ENCODE results near the gene EIF4B. TPM values are rescaled to one million over a fixed set of nuclear protein-coding genes. Genes with fewer than 3 reads are reported as not detected.

EIF4B gene
- total and polyA plus RNA-seq, 9 of the 15 experiments (the other 6 are each of a cell fraction or from before 2014, with no cell fraction given) = 138 to 669 (median 552) TPM

DNA sequence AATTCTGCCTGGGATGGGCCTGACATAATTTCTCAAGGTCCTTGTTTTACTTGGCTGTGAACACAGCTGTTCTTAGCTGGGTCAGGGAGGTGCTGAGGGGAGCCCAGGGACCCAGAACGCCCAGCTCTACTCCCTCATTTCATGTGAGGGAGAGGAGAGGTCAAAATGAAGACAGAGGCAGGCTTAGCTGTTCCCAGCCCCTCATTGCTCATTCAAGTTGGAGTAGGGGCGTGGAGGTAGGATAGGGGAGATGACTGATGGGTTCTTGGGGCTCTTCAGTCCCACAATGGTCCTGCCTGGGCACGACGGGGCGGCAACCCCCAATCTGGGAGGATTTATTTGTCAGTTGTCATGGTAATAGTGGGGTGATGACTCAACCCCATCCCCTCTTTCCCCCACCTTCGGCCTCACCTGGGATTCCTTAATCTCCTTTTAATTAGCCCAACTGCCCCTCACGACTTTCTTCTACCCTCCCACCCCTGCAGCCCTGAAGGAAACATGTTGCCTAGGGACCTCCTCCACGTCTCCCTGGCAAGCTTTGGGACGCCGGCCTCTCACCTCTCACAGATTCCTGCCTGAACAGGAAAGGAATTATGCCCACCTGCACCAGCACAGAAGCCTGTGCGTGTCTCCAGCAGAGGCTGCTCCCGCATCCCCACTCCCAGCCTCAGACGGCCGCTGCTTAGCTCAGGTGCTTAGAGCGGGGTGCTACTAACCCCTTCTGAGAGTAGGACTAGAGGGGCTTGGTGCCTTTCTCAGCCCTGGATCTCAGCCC lies 62.7 kb downstream of the EIF4B start:
- TF ChIP-seq MYBL2 (IDR thresholded peaks at IDR 0.05; ENCODE audit: low read depth) = no peak
- TF ChIP-seq MYBL2 (CRISPR knock-in tag; IDR thresholded peaks at IDR 0.05; ENCODE audit: borderline replicate concordance) = no peak
- no peak for TF ChIP-seq CEBPG (CRISPR knock-in tag; IDR thresholded peaks at IDR 0.05)
- TF ChIP-seq CEBPG (tag; conservative IDR thresholded peaks at IDR 0.05 in 1 of 2, IDR thresholded peaks at IDR 0.05 in 1 of 2) = no peak
- TF ChIP-seq MXI1 (IDR thresholded peaks at IDR 0.05; ENCODE audit: low read depth, low read length) = no peak
- TF ChIP-seq CXXC5 (CRISPR knock-in tag; IDR thresholded peaks at IDR 0.05) = no peak
- no peak for TF ChIP-seq KAT7 (CRISPR knock-in tag; IDR thresholded peaks at IDR 0.05; ENCODE audit: borderline replicate concordance)
- no peak for TF ChIP-seq RBM25 (IDR thresholded peaks at IDR 0.05; ENCODE audit: low read depth, low read length, severe bottlenecking)
- TF ChIP-seq KDM2B (CRISPR knock-in tag; IDR thresholded peaks at IDR 0.05) = no peak
- TF ChIP-seq SNIP1 (IDR thresholded peaks at IDR 0.05; ENCODE audit: low read depth) = no peak
- TF ChIP-seq SMC3 (conservative IDR thresholded peaks at IDR 0.05; ENCODE audit: insufficient read depth, low read depth, low read length) = no peak
- TF ChIP-seq NFRKB (IDR thresholded peaks at IDR 0.05; ENCODE audit: low read depth) = no peak
- TF ChIP-seq U2AF2 (optimal IDR thresholded peaks at IDR 0.05; ENCODE audit: low read depth, low read length) = no peak
- in situ Hi-C loops (cut with MboI) = loop anchor here (5.0 to 10.0 kb wide), 3 partner anchors 33 to 218 kb away; partner anchors contain the start of genes ITGB7 and SOAT2
- ChIA-PET CTCF (ENCODE audit: low intra/inter-chr PET ratio) (no interaction called here), POLR2A (interaction anchor here (0.7 to 1.5 kb wide), 5 partner anchors 14 to 121 kb away, joined by 3 to 6 read pairs (median 4); partner anchors contain the start of gene SOAT2)
- Histone ChIP-seq H3K4me3 (no peak overlapping the region), H4K20me1 (replicated peaks; ENCODE audit: control insufficient read depth, insufficient read depth, low read length) (no peaks in the 10 kb centered on the region), H3K27me3 (ENCODE audit: control insufficient read depth in 2 of 2, insufficient read depth in 2 of 2, low read length in 2 of 2) (no peaks in the 10 kb centered on the region; a peak in 1 of 5 replicates), H3K9me1 (ENCODE audit: control insufficient read depth, insufficient read depth, low read length) (no peaks in the 10 kb centered on the region), H3K79me2 (ENCODE audit: control insufficient read depth, insufficient read depth, low read length) (no peaks in the 10 kb centered on the region), H3K27ac (ENCODE audit: extremely low read depth, low read depth, low read length) (no peak overlapping the region), H3K9ac (ENCODE audit: insufficient read depth in 1 of 2, low read depth in 2 of 2, low read length in 2 of 2) (peak overlapping the region in 1 of 2 experiments; percentile 40; a peak in 2 of 4 replicates), H3K4me2 (ENCODE audit: insufficient read depth, low read length) (no peak overlapping the region), H3K4me1 (replicated peaks in 1 of 2; ENCODE audit: control insufficient read depth in 2 of 2, insufficient read depth in 2 of 2, low read length in 2 of 2) (peaks cover 25 to 29% of the 10 kb centered on the region in 2 experiments), H3K9me3 (replicated peaks; ENCODE audit: control insufficient read depth, insufficient read depth, low read depth, low read length) (no peaks in the 10 kb centered on the region), H2AFZ (ENCODE audit: low read depth, low read length) (no peak overlapping the region), H3K36me3 (ENCODE audit: control insufficient read depth, insufficient read depth, low read length) (peaks cover 13% of the 10 kb centered on the region; the same call in 2 of the 3 replicates)
- WGBS (ENCODE audit: insufficient coverage, low coverage, missing lambda C conversion rate) = 58% methylated on average over 14 of the region's 15 CpGs
- DNase-seq (ENCODE audit: extremely low read depth in 1 of 4, low spot score in 3 of 4) (no peak), ATAC-seq (no peak), FAIRE-seq (no peak)
- BruUV-seq (replicated peaks) = no TSS peak
- intact Hi-C loops (cut with micrococcal nuclease) = loop anchor here (10.0 kb wide), 1 partner anchor 436 kb away; the partner anchor contains the start of genes NPFF and TARBP2
